PC-9 (cell line): Measurements from ENCODE around the gene CLPTM1. TPM values are rescaled to one million over a fixed set of nuclear protein-coding genes. Genes with fewer than 3 reads are reported as not detected.

ENCODE experiments used
- Bru-seq: library from RNA; stranded (reverse); fragments of 400-500 nt; gene quantifications from one replicate; lab custom pipeline; 2021; lab: Mats Ljungman, UMichigan
- BruChase-seq, 2 experiments: library from RNA; stranded (reverse); fragments of 400-500 nt; gene quantifications; one replicate each; lab custom pipeline; 2021; lab: Mats Ljungman, UMichigan
- BruUV-seq: library from RNA; stranded (reverse); fragments of 400-500 nt; replicated peaks from 2 replicates; lab custom pipeline; 2021; lab: Mats Ljungman, UMichigan
- CTCF ChIA-PET: fragments of 300-600 bp; sonication (Branson Sonifier 250); formaldehyde crosslinking; loops from one replicate; lab custom pipeline; 2022; ENCODE audit warnings: antibody characterized with exemption; lab: Charles Lee
- POLR2A ChIA-PET: fragments of 300-600 bp; sonication (Branson Sonifier 250); formaldehyde crosslinking; loops from one replicate; lab custom pipeline; 2022; ENCODE audit warnings: antibody characterized with exemption; ENCODE audit not compliant: unreplicated experiment; lab: Charles Lee
- DNase-seq, 2 experiments: peaks; one replicate each; pipeline versions ENCODE4 v3.0.0 to v3.0.0-alpha.2; 2015 to 2022; ENCODE audit warnings: mixed read lengths in 1 of 2
- H2AFZ ChIP-seq: fragments of 200-600 bp; sonication (generic); 2 replicates; pipeline ENCODE4 v1.8.1; 2017; ENCODE audit warnings: antibody characterized with exemption
- H3F3A ChIP-seq: fragments of 200-600 bp; sonication (generic); 2 replicates; pipeline ENCODE4 v1.8.1; 2017; ENCODE audit warnings: antibody characterized with exemption, mild to moderate bottlenecking, low read depth; ENCODE audit not compliant: insufficient read depth
- H3K27ac ChIP-seq: fragments of 200-600 bp; sonication (generic); 2 replicates; pipeline ENCODE4 v1.6.1; 2016; ENCODE audit warnings: mixed run types
- H3K27me3 ChIP-seq: fragments of 200-600 bp; sonication (generic); 2 replicates; pipeline ENCODE4 v1.6.1; 2016; ENCODE audit warnings: low read depth, mixed run types; ENCODE audit not compliant: insufficient read depth
- H3K36me3 ChIP-seq: fragments of 200-600 bp; sonication (generic); 2 replicates; pipeline ENCODE4 v1.6.1; 2016; ENCODE audit warnings: low read depth, mixed run types
- H3K4me1 ChIP-seq: fragments of 200-600 bp; sonication (generic); replicated peaks from 2 replicates; pipeline ENCODE4 v1.6.1; 2016; ENCODE audit warnings: mixed run types; ENCODE audit not compliant: insufficient read depth
- H3K4me2 ChIP-seq: fragments of 200-600 bp; sonication (generic); 2 replicates; pipeline ENCODE4 v1.6.1; 2017; ENCODE audit warnings: mixed run types
- H3K4me3 ChIP-seq: fragments of 200-600 bp; sonication (generic); 2 replicates; pipeline ENCODE4 v1.6.1; 2016; ENCODE audit warnings: mixed run types
- H3K79me2 ChIP-seq: fragments of 200-600 bp; sonication (generic); 2 replicates; pipeline ENCODE4 v1.6.1; 2017; ENCODE audit warnings: low read depth, mixed run types
- H3K9me2 ChIP-seq: fragments of 200-600 bp; sonication (generic); 2 replicates; pipeline ENCODE4 v1.8.1; 2017; ENCODE audit warnings: mild to moderate bottlenecking; ENCODE audit not compliant: insufficient read depth
- H3K9me3 ChIP-seq: fragments of 200-600 bp; sonication (generic); 2 replicates; pipeline ENCODE4 v1.8.1; 2016; ENCODE audit warnings: low read depth; ENCODE audit not compliant: insufficient read depth
- H4K20me1 ChIP-seq: fragments of 200-600 bp; sonication (generic); 2 replicates; pipeline ENCODE4 v1.8.1; 2017; ENCODE audit not compliant: insufficient read depth
- CTCF ChIP-seq: fragments of 200-600 bp; sonication (generic); conservative IDR thresholded peaks from 2 replicates; pipeline ENCODE4 v1.6.1; 2017; ENCODE audit warnings: mixed run types, antibody characterized with exemption, mild to moderate bottlenecking, moderate library complexity
- EZH2 ChIP-seq: fragments of 200-600 bp; sonication (generic); IDR thresholded peaks from 2 replicates; pipeline ENCODE4 v1.8.0; 2017; ENCODE audit warnings: antibody characterized with exemption, low read depth
- intact Hi-C: fragments of 100-400 bp; cut with micrococcal nuclease; formaldehyde crosslinking; loops from one replicate; pipeline ENCODE4 v1.10.0; 2022; ENCODE audit not compliant: unreplicated experiment
- long read RNA-seq: library from polyadenylated mRNA; stranded (forward); transcript quantifications from one replicate; pipeline ENCODE4 v2.0.0, GENCODE V29; 2022
- total RNA-seq: library from RNA; stranded (reverse); gene quantifications from 2 replicates; pipeline ENCODE4 v1.2.3, GENCODE V29; 2021

CLPTM1 gene
- total RNA-seq (98.2 and 111 TPM in 2 replicates), Bru-seq, nascent RNA (percentile 69 among the genes with signal in this experiment), BruChase-seq, experiment 1, labeled RNA remaining after a 2-hour chase (percentile 63 among the genes with signal in this experiment), BruChase-seq, experiment 2, labeled RNA remaining after a 6-hour chase (percentile 83 among the genes with signal in this experiment)
- long read RNA-seq, transcript CLPTM1-201 (14 exons, 2,604 nt) = major isoform, 34 of 40 reads
- long read RNA-seq, partial matches to known transcripts = 2 of 40 reads
- long read RNA-seq, other reads (novel, unspliced or antisense) = 4 of 40 reads

- Histone ChIP-seq H3K79me2 (peaks cover 57% of the 10 kb centered on the region), H3K27me3 (no peaks in the 10 kb centered on the region), H4K20me1 (peaks cover 44% of the 10 kb centered on the region), H2AFZ (peak within 1 kb of the TSS; percentile 87), H3K9me3 (no peaks in the 10 kb centered on the region), H3K27ac (peak within 1 kb of the TSS; percentile 87), H3K4me2 (peak within 1 kb of the TSS; percentile 96), H3K4me3 (peak within 1 kb of the TSS; percentile 89), H3K9me2 (no peaks in the 10 kb centered on the region), H3K36me3 (no peaks in the 10 kb centered on the region), H3K4me1 (peaks cover 20% of the 10 kb centered on the region), H3F3A (peaks cover 22% of the 10 kb centered on the region; the same call in 1 of the 2 replicates)
- TSS peak; percentile 71 for BruUV-seq
- DNase-seq = peak; percentile 93 to 94
- no peak for TF ChIP-seq EZH2
- no peak for TF ChIP-seq CTCF
- ChIA-PET POLR2A (interaction anchor here (0.6 to 1.0 kb wide), 7 partner anchors 45 to 512 kb away, joined by 3 to 8 read pairs (median 4); partner anchors contain the start of gene CLASRP), CTCF (interaction anchor here (0.6 to 0.9 kb wide), 5 partner anchors 79 to 236 kb away, joined by 3 read pairs; no protein-coding TSS in a partner anchor)
- intact Hi-C loops = loop anchor here (1.0 to 10.0 kb wide), 4 partner anchors 48 to 380 kb away; partner anchors contain the start of genes CBLC and NECTIN2
Observed at GRCh38 chr19:44954649-44955504, at the start of gene CLPTM1. CLPTM1 (plus strand) TSS chr19:44955380; CDS start chr19:44955396, 16 bp downstream.

- ChIA-PET POLR2A (interaction anchor here (0.6 to 0.7 kb wide), 5 partner anchors 20 to 344 kb away, joined by 3 to 18 read pairs (median 10); no protein-coding TSS in a partner anchor), CTCF (interaction anchor here (0.6 to 0.7 kb wide), 3 partner anchors 61 to 573 kb away, joined by 7 to 14 read pairs (median 7); no protein-coding TSS in a partner anchor)
- H3K79me2 ChIP-seq = no peaks in the 10 kb centered on the region
- H3K36me3 ChIP-seq = 0 out of 2 replicates have a peak, but pooled peaks cover 8% of the 10 kb centered on the region
- DNase-seq = peak; percentile 29 to 32
- H3K9me2 ChIP-seq = no peaks in the 10 kb centered on the region
- H3K4me3 ChIP-seq = no peak within 1 kb of the TSS
- peaks cover under 1% of the 10 kb centered on the region; the same call in 1 of the 2 replicates for H3K4me1 ChIP-seq
- H3F3A ChIP-seq = peaks cover 49% of the 10 kb centered on the region
- intact Hi-C loops = loop anchor here (2.0 to 10.0 kb wide), 2 partner anchors 49 to 149 kb away; partner anchors contain the start of gene CLPTM1
- no peak for TF ChIP-seq CTCF
- no peak for TF ChIP-seq EZH2
- no peak within 1 kb of the TSS for H3K27ac ChIP-seq
- peak within 1 kb of the TSS; percentile 43 for H3K4me2 ChIP-seq
- H4K20me1 ChIP-seq = peaks cover 8% of the 10 kb centered on the region; the same call in 1 of the 2 replicates
- no peaks in the 10 kb centered on the region for H3K9me3 ChIP-seq
- H3K27me3 ChIP-seq = no peaks in the 10 kb centered on the region
- BruUV-seq = TSS peak; percentile 13
- no peak within 1 kb of the TSS for H2AFZ ChIP-seq
Observed at GRCh38 chr19:44905437-44906160, 49.6 kb upstream of the CLPTM1 start, which contains the start of gene APOE. APOE (plus strand) TSS chr19:44905796; CDS start chr19:44906625, 829 bp downstream.
